ENCODE results near the gene DNAH7.

Gene DNAH7

GRCh38 chr2:195863121-195863520 lies 205.5 kb downstream of the DNAH7 start:
- DNase-seq (ENCODE audit: low read depth): no peak

- DNase-seq (ENCODE audit: low read depth): no peak
These were observed 206.8 kb downstream of the DNAH7 start for GRCh38 chr2:195861821-195862220.

GRCh38 chr2:195859513-195859912 lies 209.1 kb downstream of the DNAH7 start:
- no peak for DNase-seq (ENCODE audit: low read depth)

GRCh38 chr2:195857132-195857531 lies 211.5 kb downstream of the DNAH7 start:
- no peak for DNase-seq (ENCODE audit: low read depth)

- DNase-seq (ENCODE audit: low read depth): no peak
These were observed 217.9 kb downstream of the DNAH7 start for GRCh38 chr2:195850764-195851163.

GRCh38 chr2:195848119-195848899 lies 220.3 kb downstream of the DNAH7 start:
- DNase-seq (ENCODE audit: low read depth): no peak

GRCh38 chr2:195842932-195843331 lies 225.7 kb downstream of the DNAH7 start:
- no peak for DNase-seq (ENCODE audit: low read depth)

- DNase-seq (ENCODE audit: low read depth): no peak
These were observed 230.6 kb downstream of the DNAH7 start for GRCh38 chr2:195838002-195838401.

- no peak for DNase-seq (ENCODE audit: low read depth)
These were observed 232.6 kb downstream of the DNAH7 start for GRCh38 chr2:195836002-195836401.

- no peak for DNase-seq (ENCODE audit: low read depth)
These were observed 233.8 kb downstream of the DNAH7 start for GRCh38 chr2:195834836-195835235.

GRCh38 chr2:195830968-195831950 lies 237.4 kb downstream of the DNAH7 start:
- DNase-seq (ENCODE audit: low read depth): no peak

GRCh38 chr2:195824478-195824877 lies 244.2 kb downstream of the DNAH7 start:
- no peak for DNase-seq (ENCODE audit: low read depth)

GRCh38 chr2:195823206-195823605 lies 245.4 kb downstream of the DNAH7 start:
- no peak for DNase-seq (ENCODE audit: low read depth)

- no peak for DNase-seq (ENCODE audit: low read depth)
These were observed 247.1 kb downstream of the DNAH7 start for GRCh38 chr2:195821566-195821932.

- no peak for DNase-seq (ENCODE audit: low read depth)
These were observed 247.6 kb downstream of the DNAH7 start for GRCh38 chr2:195820867-195821565.

- no peak for DNase-seq (ENCODE audit: low read depth)
These were observed 248.3 kb downstream of the DNAH7 start for GRCh38 chr2:195820373-195820772.

- DNase-seq (ENCODE audit: low read depth): no peak
These were observed 249.4 kb downstream of the DNAH7 start for GRCh38 chr2:195819276-195819675.

GRCh38 chr2:195818526-195818925 lies 250.1 kb downstream of the DNAH7 start:
- no peak for DNase-seq (ENCODE audit: low read depth)

- DNase-seq (ENCODE audit: low read depth): no peak
These were observed 250.5 kb downstream of the DNAH7 start for GRCh38 chr2:195818106-195818505.

GRCh38 chr2:195815083-195815482 lies 253.6 kb downstream of the DNAH7 start:
- no peak for DNase-seq (ENCODE audit: low read depth)

GRCh38 chr2:195813421-195813820 lies 255.2 kb downstream of the DNAH7 start:
- DNase-seq (ENCODE audit: low read depth): no peak

- no peak for DNase-seq (ENCODE audit: low read depth)
These were observed 258.1 kb downstream of the DNAH7 start for GRCh38 chr2:195810340-195811098.

All from activated T-helper 1 cell treated with Interleukin-2 at 50 U/mL for 16 hours (primary cell).